Neutrophil (primary cell): ENCODE data around the gene GDI2.
"Not testable (repeated sequence)": the region's sequence is repeated elsewhere in the genome, so short reads cannot be mapped to it uniquely, and the experiment has no call there.

ENCODE experiments used
- H3K27ac ChIP-seq: fragments of 200-600 bp; sonication (generic); 2 replicates; pipeline ENCODE4 v1.5.1; 2016; ENCODE audit warnings: mild to moderate bottlenecking, moderate library complexity
- H3K27me3 ChIP-seq: fragments of 200-600 bp; sonication (generic); 2 replicates; pipeline ENCODE4 v1.6.0; 2016; ENCODE audit warnings: mild to moderate bottlenecking
- H3K36me3 ChIP-seq: fragments of 200-600 bp; sonication (generic); 2 replicates; pipeline ENCODE4 v1.5.1; 2017
- H3K4me1 ChIP-seq, 2 experiments: fragments of 200-600 bp in 1 of 2; sonication (generic) in 1 of 2; 1 replicate in 1 of 2; 2 replicates in 1 of 2; pipeline versions ENCODE4 v1.5.1 to v1.6.1; 2013 to 2016; ENCODE audit warnings: low read depth in 1 of 2, low read length in 1 of 2, mild to moderate bottlenecking in 1 of 2, moderate library complexity in 1 of 2; ENCODE audit not compliant: control insufficient read depth in 1 of 2, insufficient read depth in 1 of 2
- H3K4me3 ChIP-seq, 2 experiments: fragments of 200-600 bp in 1 of 2; sonication (generic) in 1 of 2; 1 replicate in 1 of 2; 2 replicates in 1 of 2; pipeline ENCODE4 v1.5.1; 2013 to 2016; ENCODE audit warnings: low read depth in 1 of 2, low read length in 1 of 2, mild to moderate bottlenecking in 1 of 2, moderate library complexity in 1 of 2
- H3K9me3 ChIP-seq: fragments of 200-600 bp; sonication (generic); 2 replicates; pipeline ENCODE4 v1.5.1; 2016
- TF ChIP-seq, protein P1 (sequence below): fragments of 200-600 bp; sonication (generic); IDR thresholded peaks from 2 replicates; pipeline ENCODE4 v1.5.1; 2016; ENCODE audit warnings: antibody characterized with exemption

GDI2 gene

DNA sequence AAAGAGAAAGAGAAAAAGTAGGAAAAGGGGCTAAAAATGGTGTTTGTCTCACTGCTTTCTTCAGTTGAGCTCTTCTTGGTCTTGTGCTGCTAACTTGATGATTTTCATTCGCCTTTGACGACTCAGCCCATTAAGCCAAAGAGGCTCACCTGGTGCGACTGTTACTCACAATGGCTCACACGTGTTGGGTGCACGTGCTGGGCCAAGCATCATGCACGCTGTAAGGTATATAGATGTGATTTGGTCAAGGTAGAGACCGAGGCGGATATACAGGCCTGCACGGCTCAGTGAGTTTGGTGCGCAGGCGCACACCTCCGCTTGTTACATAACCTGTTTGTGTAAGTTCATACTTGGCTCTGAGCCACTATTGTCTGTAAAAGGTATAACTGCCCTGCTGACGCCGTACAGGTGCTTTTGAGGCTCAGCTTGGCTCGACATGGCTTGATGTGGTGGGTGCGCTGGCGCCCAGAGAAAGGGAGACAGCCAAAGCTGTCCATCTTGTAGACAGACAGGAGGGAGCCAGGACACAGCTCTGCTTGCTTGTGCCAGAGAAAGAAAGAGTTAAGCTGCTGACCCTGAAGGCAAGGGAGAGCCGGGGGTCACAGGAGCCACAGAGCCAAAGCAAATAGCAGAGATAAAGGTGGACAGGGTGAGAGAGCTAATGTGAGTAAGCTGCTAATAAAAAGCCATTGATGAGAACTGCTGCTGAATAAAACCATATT lies 42.9 kb upstream of the GDI2 start:
- H3K9me3 ChIP-seq = no peaks in the 10 kb centered on the region
- H3K36me3 ChIP-seq = no peaks in the 10 kb centered on the region
- TF ChIP-seq, protein P1, sequence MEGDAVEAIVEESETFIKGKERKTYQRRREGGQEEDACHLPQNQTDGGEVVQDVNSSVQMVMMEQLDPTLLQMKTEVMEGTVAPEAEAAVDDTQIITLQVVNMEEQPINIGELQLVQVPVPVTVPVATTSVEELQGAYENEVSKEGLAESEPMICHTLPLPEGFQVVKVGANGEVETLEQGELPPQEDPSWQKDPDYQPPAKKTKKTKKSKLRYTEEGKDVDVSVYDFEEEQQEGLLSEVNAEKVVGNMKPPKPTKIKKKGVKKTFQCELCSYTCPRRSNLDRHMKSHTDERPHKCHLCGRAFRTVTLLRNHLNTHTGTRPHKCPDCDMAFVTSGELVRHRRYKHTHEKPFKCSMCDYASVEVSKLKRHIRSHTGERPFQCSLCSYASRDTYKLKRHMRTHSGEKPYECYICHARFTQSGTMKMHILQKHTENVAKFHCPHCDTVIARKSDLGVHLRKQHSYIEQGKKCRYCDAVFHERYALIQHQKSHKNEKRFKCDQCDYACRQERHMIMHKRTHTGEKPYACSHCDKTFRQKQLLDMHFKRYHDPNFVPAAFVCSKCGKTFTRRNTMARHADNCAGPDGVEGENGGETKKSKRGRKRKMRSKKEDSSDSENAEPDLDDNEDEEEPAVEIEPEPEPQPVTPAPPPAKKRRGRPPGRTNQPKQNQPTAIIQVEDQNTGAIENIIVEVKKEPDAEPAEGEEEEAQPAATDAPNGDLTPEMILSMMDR = no peak

DNA sequence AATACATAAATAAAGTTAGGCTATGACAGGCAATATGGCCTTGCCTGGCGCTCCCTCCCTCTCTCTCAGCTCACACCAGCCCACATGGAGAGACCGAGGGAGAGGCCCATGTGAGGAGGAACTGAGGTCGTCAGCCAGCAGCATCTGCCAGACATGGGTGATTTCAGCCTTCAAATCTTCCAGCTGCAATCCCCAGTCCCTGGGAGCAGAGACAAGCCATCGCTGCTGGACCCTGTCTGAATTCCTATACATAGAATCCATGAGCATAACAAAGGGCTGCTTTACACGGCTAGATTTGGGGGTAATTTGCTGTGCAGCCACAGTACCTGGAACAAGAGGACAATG lies 40.9 kb upstream of the GDI2 start:
- Histone ChIP-seq H3K9me3 (no peaks in the 10 kb centered on the region), H3K27me3 (no peaks in the 10 kb centered on the region), H3K4me3 (no peak overlapping the region), H3K27ac (no peak overlapping the region), H3K4me1 (peaks cover 0 to 6% of the 10 kb centered on the region in 2 experiments), H3K36me3 (no peaks in the 10 kb centered on the region)
- TF ChIP-seq, protein P1 = no peak

More for the DNA sequence above, 42.9 kb upstream of the GDI2 start:
- peaks cover 0 to 6% of the 10 kb centered on the region in 2 experiments for H3K4me1 ChIP-seq
- no peak overlapping the region for H3K4me3 ChIP-seq
- H3K27ac ChIP-seq = no peak overlapping the region
- no peaks in the 10 kb centered on the region for H3K27me3 ChIP-seq

DNA sequence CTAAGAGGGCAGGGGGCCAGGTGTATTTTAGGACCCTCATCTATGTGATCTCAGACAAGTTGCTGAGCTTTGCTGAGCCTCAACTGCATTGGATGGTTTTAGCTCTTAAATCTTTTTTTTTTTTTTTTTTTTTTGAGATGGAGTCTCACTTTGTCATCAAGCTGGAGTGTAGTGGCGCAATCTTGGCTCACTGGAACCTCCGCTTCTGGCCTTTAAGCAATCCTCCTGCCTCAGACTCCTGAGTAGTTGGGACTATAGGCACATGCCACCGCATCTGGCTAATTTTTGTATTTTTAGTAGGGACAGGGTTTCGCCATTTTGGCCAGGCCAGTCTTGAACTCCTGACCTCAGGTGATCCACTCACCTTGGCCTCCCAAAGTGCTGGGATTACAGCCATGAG lies 33.4 kb upstream of the GDI2 start:
- H3K4me3 ChIP-seq, H3K9me3 ChIP-seq, H3K36me3 ChIP-seq, H3K27me3 ChIP-seq, H3K4me1 ChIP-seq, H3K27ac ChIP-seq: not testable (repeated sequence)

DNA sequence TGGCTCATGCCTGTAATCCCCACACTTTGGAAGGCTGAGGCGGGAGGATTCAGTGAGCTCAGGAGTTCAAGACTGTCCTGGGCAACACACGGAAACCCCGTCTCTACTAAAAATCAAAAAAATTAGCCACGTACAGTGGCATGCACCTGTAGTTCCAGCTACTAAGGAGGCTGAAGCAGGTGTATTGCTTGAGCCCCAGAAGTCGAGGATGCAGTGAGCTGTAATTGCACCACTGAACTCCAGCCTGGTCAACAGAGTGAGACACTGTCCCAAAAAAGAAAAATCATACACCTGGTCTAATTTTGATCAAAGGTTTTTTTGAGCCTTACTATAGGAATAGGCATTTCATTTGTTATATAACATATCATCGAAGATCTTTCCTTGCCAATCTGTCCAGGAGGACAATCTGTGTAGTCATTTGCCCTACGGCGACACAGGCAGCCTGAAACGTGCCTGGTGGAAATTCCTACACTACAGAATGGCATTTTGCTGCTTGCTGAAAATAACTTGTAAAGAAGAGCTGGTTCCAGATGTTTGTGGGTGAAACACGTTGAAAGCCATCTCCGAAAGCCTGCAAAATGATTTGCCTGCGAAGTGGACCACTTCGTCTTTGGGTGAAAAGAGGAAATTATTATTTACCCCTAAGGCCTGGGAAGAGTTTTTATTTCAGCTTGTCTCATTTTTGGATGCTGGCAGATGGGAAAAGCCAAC lies 31.3 kb upstream of the GDI2 start:
- H3K9me3 ChIP-seq = no peaks in the 10 kb centered on the region
- no peak overlapping the region for H3K27ac ChIP-seq
- no peaks in the 10 kb centered on the region for H3K4me1 ChIP-seq
- TF ChIP-seq, protein P1 = no peak
- H3K4me3 ChIP-seq = no peak overlapping the region
- peaks cover 11% of the 10 kb centered on the region for H3K27me3 ChIP-seq
- no peaks in the 10 kb centered on the region for H3K36me3 ChIP-seq

DNA sequence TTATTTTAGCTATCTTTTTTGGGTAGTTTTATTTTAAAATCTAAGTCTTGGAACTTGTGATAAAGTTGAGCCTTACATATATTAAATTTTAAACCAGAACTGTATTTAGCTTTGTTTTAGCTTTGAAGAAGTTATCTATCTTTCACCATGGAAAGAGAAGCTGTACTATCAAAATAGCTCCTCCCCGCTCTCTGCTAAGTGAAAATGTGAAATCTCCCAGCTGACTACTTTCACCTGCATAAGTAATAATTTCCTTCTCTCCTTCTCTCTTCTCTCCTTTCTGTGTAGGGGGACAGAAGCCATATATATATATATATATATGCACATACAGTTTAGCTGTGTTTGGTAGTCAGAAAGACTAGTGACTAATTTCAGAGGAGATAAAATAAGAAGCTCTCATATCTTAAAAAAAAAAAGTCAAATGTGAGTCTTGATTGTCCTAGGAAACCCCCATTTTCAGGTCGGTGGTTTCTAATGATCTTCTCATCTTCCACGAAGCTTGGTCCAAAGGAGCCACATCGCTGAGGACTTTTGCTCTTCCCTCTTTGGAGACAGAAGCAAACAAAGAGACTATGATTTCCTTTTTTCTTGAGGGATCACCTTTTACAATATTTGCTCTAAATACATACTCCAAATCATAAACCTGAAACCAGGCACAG lies 30.6 kb upstream of the GDI2 start:
- peaks cover 11% of the 10 kb centered on the region for H3K27me3 ChIP-seq
- H3K4me1 ChIP-seq = no peaks in the 10 kb centered on the region
- no peaks in the 10 kb centered on the region for H3K9me3 ChIP-seq
- TF ChIP-seq, protein P1 = no peak
- H3K4me3 ChIP-seq = no peak overlapping the region
- H3K27ac ChIP-seq = no peak overlapping the region
- H3K36me3 ChIP-seq = no peaks in the 10 kb centered on the region

DNA sequence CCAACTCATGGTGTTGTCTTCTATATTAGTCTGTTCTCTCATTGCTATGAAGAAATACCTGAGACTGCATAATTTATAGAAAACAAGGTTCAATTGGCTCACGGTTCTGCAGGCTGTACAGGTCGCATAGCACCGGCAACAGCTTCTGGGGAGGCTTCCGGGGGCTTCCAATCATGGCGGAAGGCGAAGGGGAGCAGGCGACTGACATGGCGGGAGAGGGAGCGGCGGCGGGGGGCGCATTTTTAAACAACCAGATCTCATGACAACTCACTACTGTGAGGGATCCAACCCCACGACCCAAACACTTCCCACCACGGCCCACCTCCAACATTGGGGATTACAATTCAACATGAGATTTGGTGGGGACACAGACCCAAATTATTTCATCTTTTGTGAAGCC lies 28.7 kb upstream of the GDI2 start:
- peaks cover 11% of the 10 kb centered on the region for H3K27me3 ChIP-seq
- TF ChIP-seq, protein P1 = no peak
- no peak overlapping the region for H3K4me3 ChIP-seq
- no peaks in the 10 kb centered on the region for H3K9me3 ChIP-seq
- no peaks in the 10 kb centered on the region for H3K4me1 ChIP-seq
- H3K36me3 ChIP-seq = no peaks in the 10 kb centered on the region
- H3K27ac ChIP-seq = no peak overlapping the region
